Activated CD8-positive, alpha-beta memory T cell treated with anti-CD3 and anti-CD28 coated beads, Interleukin-2, amount 50 U/mL, for 4 hours (primary cell): Measurements from ENCODE around the gene CXCL6.

Experiments
- DNase-seq: peaks from one replicate; pipeline ENCODE4 v3.0.0-alpha.2; 2020

The CXCL6 gene

GRCh38 chr4:73843369-73843768 lies 6.9 kb downstream of the CXCL6 start:
- DNase-seq, result no peak

GRCh38 chr4:73844345-73844744 lies 7.9 kb downstream of the CXCL6 start:
- no peak for DNase-seq

GRCh38 chr4:73844806-73845205 lies 8.3 kb downstream of the CXCL6 start:
- DNase-seq, result no peak

- DNase-seq, result no peak
Observed at GRCh38 chr4:73847526-73848182, 11.2 kb downstream of the CXCL6 start.

- no peak for DNase-seq
Observed at GRCh38 chr4:73848183-73848777, 11.8 kb downstream of the CXCL6 start.

GRCh38 chr4:73850261-73850970 lies 13.9 kb downstream of the CXCL6 start:
- DNase-seq, result no peak

- DNase-seq, result no peak
Observed at GRCh38 chr4:73851293-73851692, 14.8 kb downstream of the CXCL6 start.

- DNase-seq, result no peak
Observed at GRCh38 chr4:73852771-73853170, 16.3 kb downstream of the CXCL6 start.

GRCh38 chr4:73853246-73853704 lies 16.8 kb downstream of the CXCL6 start, which contains the start of gene PF4V1:
PF4V1 (plus strand) TSS chr4:73853296; CDS start chr4:73853363, 67 bp downstream.
- DNase-seq, result no peak

GRCh38 chr4:73853718-73854473 lies 17.4 kb downstream of the CXCL6 start:
- DNase-seq, result no peak

- no peak for DNase-seq
Observed at GRCh38 chr4:73855406-73855805, 18.9 kb downstream of the CXCL6 start.

- DNase-seq, result no peak
Observed at GRCh38 chr4:73856518-73856917, 20.0 kb downstream of the CXCL6 start.

GRCh38 chr4:73859614-73860088 lies 23.2 kb downstream of the CXCL6 start:
- no peak for DNase-seq

- no peak for DNase-seq
Observed at GRCh38 chr4:73860181-73860580, 23.7 kb downstream of the CXCL6 start.

- DNase-seq, result no peak
Observed at GRCh38 chr4:73860917-73861316, 24.4 kb downstream of the CXCL6 start.

GRCh38 chr4:73862322-73862721 lies 25.8 kb downstream of the CXCL6 start:
- no peak for DNase-seq

GRCh38 chr4:73864365-73864764 lies 27.9 kb downstream of the CXCL6 start:
- no peak for DNase-seq

- DNase-seq, result no peak
Observed at GRCh38 chr4:73864961-73865360, 28.5 kb downstream of the CXCL6 start.

GRCh38 chr4:73865431-73866096 lies 29.1 kb downstream of the CXCL6 start:
- no peak for DNase-seq

GRCh38 chr4:73866246-73866645 lies 29.8 kb downstream of the CXCL6 start:
- no peak for DNase-seq

- no peak for DNase-seq
Observed at GRCh38 chr4:73867783-73868182, 31.3 kb downstream of the CXCL6 start.
